GM19025 (cell line): ENCODE data around the gene PACS1.

ENCODE experiments used
- ATAC-seq: cut with Tn5 transposase; IDR thresholded peaks from one replicate; pipeline ENCODE4 v1.9.1; 2021; ENCODE audit warnings: mild to moderate bottlenecking, low read depth, moderate library complexity; ENCODE audit not compliant: unreplicated experiment

PACS1 gene

DNA sequence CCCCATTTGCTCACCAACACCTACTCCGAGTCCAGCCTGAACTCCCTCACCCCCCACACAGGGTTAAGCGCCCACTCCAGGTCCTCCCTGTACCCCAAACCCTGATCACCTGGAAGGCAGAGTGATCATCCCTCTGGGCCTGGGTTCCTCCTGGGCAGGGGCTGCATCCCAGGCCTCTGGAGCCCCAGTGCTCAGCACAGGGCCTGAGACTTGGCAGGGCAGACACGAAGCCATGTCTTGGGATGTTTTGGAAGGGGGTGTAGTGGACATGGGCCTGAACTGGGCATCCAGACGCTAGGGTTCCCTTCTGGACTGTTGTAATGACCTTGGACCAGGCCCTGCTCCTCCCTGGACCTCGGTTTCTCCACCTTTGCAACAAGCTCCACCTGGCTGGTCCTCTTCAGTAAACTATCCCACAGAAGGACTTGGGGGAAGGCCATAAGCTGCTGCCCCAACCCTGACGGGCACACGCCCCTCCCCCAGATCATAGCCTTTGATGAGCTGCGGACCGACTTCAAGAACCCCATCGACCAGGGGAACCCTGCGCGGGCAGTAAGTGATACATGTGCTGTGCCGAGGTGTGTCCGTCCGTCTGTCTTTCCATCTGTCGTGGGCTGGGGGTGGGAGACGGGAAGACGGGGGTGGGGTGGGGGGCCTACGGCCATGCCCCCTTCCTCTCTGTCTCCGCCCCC, 211.8 kb downstream of the PACS1 start:
- no peak for ATAC-seq

DNA sequence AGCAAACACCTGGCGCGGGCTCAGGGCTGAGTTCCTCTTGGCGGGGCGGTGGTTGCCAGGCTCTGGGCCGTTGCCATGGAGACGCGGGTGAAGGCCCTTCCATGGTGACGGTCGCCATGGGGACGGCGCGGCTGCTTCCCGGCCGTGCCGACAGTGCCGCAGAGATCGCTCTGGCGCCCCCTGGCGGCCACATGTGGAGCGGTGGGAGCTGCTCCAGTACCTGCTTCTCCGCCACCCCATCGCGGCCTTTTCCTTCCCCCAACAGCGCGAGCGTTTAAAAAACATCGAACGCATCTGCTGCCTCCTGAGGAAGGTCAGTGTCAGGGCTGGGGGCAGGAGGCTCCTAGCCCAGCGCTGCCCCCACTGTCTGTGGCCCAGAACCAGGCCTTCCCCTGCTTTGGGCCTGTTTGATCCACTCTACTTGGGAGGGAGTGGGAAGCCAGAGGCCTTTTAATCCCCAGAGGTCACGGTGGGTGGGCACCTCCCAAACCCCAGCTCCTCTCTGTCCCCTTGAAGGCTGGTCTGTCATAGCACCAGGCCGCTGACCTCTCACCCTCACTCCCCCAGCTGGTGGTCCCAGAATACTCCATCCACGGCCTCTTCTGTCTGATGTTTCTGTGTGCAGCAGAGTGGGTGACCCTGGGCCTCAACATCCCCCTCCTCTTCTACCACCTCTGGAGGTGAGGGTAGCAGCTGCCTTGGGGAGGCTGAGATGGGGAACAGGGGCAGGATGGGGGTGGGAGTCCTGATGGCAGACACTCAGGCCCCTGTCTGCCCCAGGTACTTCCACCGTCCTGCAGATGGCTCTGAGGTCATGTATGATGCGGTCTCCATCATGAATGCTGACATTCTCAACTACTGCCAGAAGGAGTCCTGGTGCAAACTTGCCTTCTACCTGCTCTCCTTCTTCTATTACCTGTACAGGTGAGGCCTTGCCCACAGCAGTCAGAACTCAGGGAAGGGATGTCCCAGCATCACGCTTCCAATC, 212.7 kb downstream of the PACS1 start:
- peak; percentile 73 for ATAC-seq

DNA sequence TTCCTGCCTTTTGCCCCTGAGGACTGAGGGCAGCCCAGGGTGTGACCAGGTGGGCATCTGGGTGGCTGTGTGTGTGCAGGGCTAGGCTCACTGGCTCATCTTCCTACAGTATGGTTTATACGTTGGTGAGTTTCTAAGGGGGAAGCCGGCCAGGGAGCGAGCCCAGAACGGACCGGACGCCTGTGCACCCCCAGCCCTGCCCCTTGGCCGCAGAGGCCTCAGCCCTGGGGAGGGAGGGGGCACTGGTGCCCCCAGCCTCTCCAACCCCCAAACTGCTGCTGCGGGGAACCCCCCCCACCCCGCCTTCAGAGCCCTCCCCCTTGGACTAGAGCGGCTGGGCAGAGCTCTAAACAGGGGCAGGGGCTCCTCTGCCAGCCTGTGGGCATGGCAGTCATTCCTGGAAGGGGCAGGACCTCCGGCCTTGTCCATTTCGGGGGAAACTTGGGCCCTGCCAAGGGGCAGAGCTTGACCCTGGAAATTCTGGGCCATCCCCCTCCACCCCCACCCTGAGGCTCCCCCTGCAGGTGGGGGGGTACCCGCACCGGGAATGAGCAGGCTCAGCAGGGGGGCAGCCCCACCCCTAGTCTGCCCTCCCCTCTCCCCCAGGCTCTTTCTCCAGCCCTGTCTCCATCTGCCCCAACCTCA, 213.5 kb downstream of the PACS1 start:
- no peak for ATAC-seq

DNA sequence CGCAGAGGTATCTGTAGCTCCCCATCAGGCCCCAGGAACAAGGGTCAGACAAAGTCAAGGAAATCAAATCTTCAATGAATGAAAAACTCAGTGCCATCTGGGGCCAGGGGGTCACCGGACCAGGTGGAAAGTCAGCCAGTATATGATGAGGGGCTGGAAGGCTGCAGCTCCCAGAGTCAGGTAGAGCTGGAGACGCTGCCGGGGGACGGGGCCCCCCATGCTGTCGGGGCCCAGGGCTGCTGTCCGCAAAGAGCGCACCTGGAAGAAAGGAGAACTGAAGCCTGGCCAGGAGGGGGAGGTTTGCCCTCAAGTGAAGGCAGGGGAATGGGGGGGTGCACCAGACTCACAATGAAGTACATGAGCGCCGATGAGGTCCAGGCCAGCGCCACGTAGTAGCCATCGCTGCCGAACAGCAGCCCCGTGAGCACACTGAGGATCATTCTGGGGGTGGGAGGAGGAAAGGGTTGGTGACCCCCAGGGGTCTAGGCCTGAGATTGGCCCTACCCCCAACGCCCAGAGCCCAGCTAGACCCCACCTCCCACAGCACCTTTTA, 214.5 kb downstream of the PACS1 start:
- no peak for ATAC-seq

DNA sequence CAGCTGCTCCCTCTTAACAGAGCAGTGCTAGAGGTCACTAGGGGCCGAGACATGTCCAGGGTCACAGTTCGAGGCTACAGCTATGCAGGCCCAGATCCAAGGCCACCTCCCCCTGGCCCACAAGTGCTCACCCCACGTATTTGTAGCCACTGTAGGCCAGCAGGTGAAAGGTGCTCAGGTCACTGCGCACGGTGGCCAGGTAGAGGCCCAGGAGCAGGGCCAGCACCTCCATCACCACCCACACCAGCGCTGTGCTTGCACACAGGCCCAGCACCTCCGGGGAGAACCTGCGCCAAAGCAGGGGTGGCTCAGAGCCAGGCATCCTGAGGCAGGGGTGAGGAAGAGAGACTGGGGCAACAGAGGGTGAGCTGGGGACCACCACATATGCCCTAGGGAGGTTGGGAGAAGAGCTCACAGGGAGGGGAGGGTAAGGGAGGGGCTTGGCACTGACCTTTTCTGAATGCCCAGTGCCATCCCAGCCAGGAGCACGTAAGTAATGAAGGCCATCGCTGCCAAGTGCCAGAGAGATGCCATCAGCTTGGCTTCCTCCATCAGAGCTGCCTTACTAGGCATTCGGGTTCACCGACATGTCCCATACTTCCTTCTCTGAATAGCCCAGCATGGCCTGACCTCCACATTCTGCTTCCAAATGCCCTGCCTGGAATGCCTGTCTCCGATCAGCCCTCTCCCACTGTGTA, 215.3 kb downstream of the PACS1 start:
- no peak for ATAC-seq

DNA sequence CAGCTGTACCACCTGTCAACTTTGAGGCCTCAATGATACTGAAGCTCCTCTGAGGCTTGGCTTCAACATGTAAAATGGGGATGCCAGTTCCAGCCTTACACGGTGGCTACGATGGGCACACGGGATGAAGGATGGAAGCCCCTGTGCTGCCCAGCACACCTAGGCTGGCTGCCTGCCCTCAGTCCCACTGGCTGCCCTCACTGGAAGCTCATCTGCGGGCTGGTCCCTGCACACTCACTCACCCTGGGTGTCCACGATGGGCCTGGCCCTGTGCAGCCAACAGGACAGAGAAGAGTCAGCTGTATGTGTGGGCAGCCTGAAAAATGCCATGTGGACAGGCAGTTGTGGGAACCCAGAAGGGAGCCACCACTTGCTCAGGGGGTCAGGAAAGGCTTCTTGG, 216.6 kb downstream of the PACS1 start:
- ATAC-seq, result no peak

DNA sequence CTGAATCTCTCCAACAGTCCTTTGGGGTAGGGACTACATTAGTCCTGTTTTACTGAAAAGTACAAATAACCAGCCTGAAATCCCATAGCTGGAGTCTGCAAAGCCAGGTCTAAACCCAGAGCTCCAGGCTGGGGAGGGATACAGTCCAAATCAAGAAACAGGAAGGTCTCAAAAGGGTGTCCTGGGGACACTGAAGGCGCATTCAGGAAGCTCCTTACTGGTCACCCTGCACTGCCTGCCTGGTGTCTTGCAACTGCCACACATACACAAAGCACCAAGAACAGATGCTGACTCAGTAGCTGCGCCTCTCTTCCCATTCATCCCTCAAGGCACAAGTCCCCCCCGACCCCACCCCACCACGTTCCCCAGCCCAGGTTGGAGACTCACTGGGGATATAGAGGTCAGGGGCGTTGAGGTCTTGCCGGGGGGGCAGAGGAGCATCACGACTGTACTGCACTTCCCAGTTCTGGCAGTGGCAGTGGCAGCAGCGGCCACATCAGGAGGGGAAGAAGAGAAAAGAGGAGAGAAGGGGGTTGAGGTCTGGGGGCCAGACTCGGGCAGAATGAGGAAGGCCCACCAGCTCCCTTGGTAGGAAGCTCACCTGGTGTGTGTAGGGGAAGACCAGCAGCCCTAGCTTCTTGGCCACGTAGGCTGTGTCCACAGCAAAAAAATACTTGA, 217.3 kb downstream of the PACS1 start:
- ATAC-seq, result no peak

DNA sequence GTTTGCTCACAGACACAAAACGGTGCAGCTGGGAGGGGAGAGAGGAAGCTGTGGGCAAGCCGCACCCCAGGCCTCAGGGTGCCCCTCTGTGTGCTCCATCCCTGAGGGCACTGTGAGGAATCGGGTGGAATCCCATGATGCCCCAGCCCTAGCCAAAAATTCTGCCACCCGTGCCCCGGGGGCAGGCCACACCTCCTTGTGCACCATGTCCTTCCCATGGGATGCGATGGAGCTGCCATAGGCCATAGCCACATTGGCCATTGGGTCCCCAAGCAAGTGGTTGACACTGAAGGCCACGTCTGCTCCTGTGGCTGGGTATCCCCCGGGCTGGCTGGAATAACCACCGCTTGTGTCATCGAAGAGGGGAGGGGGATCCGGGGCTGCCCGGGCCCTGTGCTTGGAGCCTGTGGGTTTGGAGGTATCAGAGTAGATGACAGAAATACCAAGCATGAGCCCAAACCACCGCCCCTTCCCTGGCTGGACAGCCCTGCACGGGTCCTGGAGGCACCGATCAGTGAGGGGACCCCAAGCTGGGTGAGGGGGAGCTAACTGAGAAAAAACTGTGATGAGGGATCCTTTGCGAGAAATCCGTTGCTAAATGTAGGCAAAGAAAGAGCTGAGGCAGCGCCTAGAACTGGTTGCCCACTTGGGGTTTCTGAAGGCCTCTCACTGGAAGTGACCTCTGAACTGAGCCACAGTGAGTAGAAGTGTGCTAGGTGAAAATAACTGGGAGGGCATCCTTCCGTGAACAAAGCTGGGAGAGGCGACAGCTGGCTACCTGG, 218.0 kb downstream of the PACS1 start:
- ATAC-seq, result no peak

DNA sequence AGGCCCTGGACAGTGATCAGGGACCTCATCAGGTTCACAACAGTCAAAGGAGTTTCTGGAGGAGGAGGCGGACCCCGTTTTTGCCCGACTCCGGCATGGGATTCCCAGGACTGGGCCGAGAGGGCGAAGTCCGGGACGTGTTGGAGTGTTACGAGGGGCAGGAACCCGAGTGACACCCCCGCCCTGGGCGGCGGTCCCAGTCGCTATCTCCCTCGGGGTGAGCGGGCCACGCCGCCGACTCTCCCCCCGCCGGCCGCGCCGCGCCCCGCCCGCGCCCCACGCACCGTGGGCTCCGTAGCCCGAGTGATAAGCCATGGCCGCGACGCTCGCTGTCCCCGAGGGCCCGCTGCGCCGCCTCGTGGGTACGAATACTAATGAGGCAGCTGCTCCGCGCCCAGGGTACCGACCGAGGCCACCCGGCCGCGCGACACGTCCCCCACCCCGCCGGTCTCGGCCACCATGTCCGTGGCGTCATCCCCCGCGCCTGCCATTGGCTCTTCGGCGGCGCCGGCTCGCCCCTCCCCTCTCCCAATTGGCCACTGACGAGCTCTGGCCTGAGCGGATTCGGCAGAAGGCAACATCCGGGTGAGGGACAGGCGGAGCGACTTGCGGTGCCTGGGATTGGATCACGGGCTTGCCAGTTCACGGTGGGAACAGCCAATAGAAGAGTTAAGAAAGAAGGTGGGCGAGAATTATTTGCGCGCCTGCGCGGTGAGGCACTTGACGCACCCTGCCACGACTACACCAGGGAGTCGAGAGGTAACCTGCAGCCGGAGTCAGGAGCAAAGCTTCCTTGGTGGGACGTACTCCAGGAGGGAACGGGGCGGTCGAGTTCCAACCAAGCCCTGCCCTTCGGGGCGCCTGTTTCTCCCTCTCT, 218.8 kb downstream of the PACS1 start, which contains the start of gene YIF1A:
Gene YIF1A (minus strand): TSS at position 473 of the 877 bp plus-strand sequence. CDS start 158 bp downstream, at position 315.
- ATAC-seq, result peak; percentile 92

DNA sequence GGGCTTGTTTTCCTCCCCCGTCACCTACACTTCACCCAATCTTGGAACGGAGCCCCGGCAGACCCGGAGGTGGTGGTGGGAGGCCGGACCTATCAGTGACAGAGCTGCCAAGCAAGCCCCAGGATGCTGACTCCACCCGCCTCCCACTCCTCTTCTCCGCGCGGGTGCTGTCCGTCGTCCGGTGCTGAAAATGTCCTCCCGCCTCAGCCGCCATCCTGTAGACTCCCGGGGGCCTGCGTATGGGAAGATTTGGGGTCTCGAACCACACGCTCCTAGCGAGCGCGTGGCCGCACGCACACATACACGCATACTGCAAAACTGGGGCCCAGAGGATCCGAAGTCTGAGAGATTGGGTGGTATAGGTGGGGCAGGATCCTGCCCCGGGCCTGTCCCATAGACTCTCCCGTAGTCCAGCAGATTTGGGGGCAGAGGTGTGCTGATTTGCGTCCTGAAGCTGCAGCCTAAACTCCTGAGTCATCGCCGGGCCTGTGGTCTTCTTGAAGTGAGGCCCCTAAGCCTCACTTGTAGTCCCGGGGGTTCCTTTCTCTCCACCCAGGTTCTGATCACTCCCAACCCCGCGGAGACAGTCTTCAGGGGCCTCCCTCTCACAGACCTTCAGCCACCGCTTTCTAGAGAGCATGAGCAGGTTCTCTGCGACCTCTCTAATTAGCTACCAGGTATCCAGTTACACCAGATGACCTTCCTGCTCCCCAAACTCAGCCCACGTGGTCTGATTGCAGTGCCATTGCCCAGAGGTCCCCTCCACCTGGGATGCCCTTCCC, 219.7 kb downstream of the PACS1 start:
- ATAC-seq, result peak; percentile 14

DNA sequence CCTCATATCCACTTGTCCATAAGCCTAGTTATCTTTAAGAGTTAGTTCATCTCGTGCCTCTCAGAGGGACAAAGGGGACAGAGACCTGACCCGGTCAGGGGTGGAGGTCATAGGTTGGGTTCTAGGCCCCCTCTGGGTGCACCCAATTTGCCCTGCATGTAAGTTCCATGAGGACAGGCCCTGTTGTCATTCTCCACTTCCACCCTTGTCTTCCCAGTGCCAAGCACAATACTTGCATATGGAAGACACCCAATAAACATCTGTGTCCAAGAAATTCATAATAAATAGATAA, 220.2 kb downstream of the PACS1 start:
- no peak for ATAC-seq

DNA sequence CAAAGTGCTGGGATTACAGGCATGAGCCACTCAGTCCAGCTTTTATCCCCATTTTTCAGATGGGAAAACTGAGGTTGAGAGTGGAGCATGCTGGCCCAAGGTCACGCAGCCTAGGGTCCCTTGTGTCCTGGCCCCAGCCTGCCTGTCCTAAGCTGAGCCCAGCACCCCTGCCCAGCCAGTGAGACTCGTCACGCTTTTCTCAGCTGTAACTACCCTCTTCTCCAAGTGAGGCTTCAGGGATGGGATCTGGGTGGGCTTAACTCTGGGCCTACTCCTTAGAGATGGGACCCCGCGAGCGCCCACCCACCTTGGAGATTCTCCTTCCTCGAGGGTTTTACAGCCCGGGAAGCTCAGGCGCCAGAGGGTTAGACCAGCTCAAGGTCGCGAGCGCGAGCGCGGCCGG, 221.2 kb downstream of the PACS1 start:
- no peak for ATAC-seq

DNA sequence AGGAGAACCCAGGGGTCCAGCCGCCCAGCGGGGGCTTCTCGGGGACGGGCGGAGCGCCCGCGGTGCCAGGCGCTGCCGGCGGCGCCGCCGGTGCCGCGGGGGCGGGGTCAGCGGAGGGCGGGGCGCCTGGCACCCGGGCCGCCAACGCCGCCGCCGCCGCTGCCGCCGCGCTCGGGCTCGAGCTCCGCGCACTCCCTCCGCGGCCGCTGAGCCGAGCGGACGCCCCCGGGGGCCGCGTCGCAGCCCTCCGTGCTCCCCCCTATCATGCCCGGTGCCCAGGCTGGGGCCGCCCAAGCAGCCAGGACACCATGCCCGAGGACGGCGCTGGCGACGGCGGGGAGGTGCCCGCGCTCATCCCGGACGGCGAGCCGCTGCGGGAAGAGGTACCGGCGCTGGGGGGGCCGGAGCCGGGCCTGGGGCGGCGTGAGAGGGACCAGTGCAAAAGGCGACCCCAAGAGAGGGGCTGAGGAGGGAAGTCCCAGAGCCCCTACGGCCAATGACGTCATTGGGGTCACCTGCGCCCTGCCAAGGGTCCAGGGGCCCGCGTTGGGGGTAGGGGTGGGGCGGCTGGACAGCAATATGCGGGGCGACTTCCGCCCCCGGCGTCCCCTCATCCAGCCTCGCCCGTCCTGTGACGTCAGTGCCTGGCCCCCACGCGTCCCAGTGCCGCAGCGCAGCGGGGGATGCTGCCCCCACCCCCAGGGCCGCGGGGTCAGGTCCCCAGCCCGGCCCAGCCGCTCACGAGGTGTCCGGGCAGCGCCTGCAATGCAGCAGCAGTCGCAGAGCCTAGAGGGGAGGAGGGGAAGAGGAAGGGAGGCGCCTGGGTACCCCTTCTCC, 221.9 kb downstream of the PACS1 start, which contains the start of gene TMEM151A:
Gene TMEM151A (plus strand): TSS at position 189 of the 837 bp plus-strand sequence. CDS start 120 bp downstream, at position 309.
- no peak for ATAC-seq

DNA sequence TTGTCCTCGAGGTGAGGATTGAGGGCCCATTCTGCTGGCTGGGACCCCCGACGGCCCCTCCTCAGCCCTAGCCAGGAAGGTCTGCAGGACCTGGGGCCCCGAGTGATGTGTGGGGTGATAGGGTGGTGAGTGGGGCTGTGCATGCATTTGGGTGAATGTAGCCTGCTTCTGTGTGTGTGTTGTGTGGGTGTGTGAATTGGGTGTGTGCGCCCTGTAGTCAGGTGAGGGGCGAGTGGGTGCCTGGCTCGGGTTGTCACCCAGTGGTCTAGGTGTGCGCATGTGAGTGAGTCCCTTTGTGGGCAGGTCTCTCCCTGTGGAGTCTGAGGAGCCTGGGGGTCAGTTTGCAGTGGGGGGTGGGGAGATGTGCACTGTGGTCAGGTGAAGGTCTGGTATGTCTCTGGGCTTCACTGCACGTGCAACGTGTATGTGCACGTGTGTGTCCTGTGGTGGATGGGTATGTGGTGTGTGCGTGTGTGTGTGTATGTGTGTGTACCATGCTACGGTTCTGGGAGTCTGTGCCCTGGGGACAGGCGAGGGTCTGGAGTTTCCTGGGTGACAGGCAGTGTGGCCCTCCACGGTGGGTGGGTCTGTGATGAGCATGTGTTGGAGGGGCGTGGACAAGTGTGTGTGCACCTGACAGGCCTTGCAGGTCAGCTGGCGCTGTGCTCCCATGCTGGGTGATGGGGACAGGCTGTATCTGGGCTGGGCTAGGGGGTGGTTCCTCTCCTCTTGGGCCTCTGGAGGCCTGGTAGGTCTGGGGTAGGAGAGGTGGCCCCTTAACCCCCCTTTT, 222.7 kb downstream of the PACS1 start:
- ATAC-seq, result no peak

DNA sequence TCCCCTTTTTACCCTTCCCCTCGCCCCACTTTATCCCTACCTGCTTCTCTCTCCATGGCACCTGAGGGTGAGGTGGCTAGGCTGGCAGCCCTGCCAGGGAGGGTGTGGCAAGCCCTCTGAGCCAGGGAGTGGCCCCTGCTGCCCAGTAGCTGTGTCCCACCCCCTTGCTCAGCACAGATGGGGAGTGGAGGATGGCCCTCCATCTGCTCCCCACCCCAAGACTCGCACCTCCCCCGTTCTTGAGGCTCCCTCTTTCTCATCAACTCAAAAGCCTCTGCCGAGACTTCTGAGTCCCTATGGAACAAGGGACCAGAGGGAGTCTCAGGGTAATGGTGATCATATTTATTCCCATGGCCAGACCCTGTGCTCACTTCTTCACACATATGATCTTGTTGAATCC, 223.3 kb downstream of the PACS1 start:
- ATAC-seq, result no peak
